ENCODE measurements around the gene AHDC1. TPM values are rescaled to one million over a fixed set of nuclear protein-coding genes. Genes with fewer than 3 reads are reported as not detected.

Gene AHDC1
- polyA plus RNA-seq, 1 donor from 2014 or later: 5.3 TPM

- TF ChIP-seq EZH2 (IDR thresholded peaks at IDR 0.05; ENCODE audit: borderline replicate concordance, insufficient read depth, low read length, poor library complexity, severe bottlenecking): no peak
- TF ChIP-seq EP300 (conservative IDR thresholded peaks at IDR 0.05; ENCODE audit: poor library complexity, severe bottlenecking): no peak
- no peak overlapping the region for H3K27ac ChIP-seq (ENCODE audit: low read length)
- no peaks in the 10 kb centered on the region for H3K79me2 ChIP-seq (replicated peaks; ENCODE audit: insufficient read depth, low read length)
- H3K9me3 ChIP-seq (ENCODE audit: low read length): no peaks in the 10 kb centered on the region
- H3K4me2 ChIP-seq (ENCODE audit: low read length): no peak overlapping the region
- H3F3A ChIP-seq (ENCODE audit: insufficient read depth, low read length, poor library complexity, severe bottlenecking): no peaks in the 10 kb centered on the region
- H3K9me2 ChIP-seq (ENCODE audit: insufficient read depth, low read length): no peaks in the 10 kb centered on the region
- no peaks in the 10 kb centered on the region for H3K27me3 ChIP-seq (ENCODE audit: insufficient read depth, low read depth, low read length)
- no peaks in the 10 kb centered on the region for H4K20me1 ChIP-seq (ENCODE audit: insufficient read depth)
- H3K4me3 ChIP-seq (ENCODE audit: low read length): no peak overlapping the region
- no peak overlapping the region for H2AFZ ChIP-seq (ENCODE audit: low read depth, low read length)
- no peaks in the 10 kb centered on the region for H3K36me3 ChIP-seq (ENCODE audit: insufficient read depth, low read length)
- H3K9ac ChIP-seq (ENCODE audit: low read length): no peak overlapping the region
Observed at GRCh38 chr1:27618341-27619082, 14.6 kb upstream of the AHDC1 start.

GRCh38 chr1:27617420-27617819, 13.5 kb upstream of the AHDC1 start:
- no peaks in the 10 kb centered on the region for H3K36me3 ChIP-seq (ENCODE audit: insufficient read depth, low read length)
- no peak overlapping the region for H3K4me3 ChIP-seq (ENCODE audit: low read length)
- H3K27ac ChIP-seq (ENCODE audit: low read length): no peak overlapping the region
- no peaks in the 10 kb centered on the region for H3F3A ChIP-seq (ENCODE audit: insufficient read depth, low read length, poor library complexity, severe bottlenecking)
- H2AFZ ChIP-seq (ENCODE audit: low read depth, low read length): no peak overlapping the region
- no peak overlapping the region for H3K9ac ChIP-seq (ENCODE audit: low read length)
- H3K4me2 ChIP-seq (ENCODE audit: low read length): no peak overlapping the region
- no peaks in the 10 kb centered on the region for H3K9me3 ChIP-seq (ENCODE audit: low read length)
- TF ChIP-seq POLR2AphosphoS5 (IDR thresholded peaks at IDR 0.05) (no peak), RAD21 (conservative IDR thresholded peaks at IDR 0.05) (no peak), EZH2 (IDR thresholded peaks at IDR 0.05; ENCODE audit: borderline replicate concordance, insufficient read depth, low read length, poor library complexity, severe bottlenecking) (no peak), MXI1 (conservative IDR thresholded peaks at IDR 0.05; ENCODE audit: poor library complexity, severe bottlenecking) (no peak), TAF1 (IDR thresholded peaks at IDR 0.05; ENCODE audit: low read depth) (no peak), EP300 (conservative IDR thresholded peaks at IDR 0.05; ENCODE audit: poor library complexity, severe bottlenecking) (no peak), REST (IDR thresholded peaks at IDR 0.05; ENCODE audit: borderline replicate concordance) (no peak), CTCF (IDR thresholded peaks at IDR 0.05; ENCODE audit: poor library complexity, severe bottlenecking) (no peak), SMC3 (conservative IDR thresholded peaks at IDR 0.05; ENCODE audit: poor library complexity) (no peak)
- H4K20me1 ChIP-seq (ENCODE audit: insufficient read depth): no peaks in the 10 kb centered on the region
- H3K27me3 ChIP-seq (ENCODE audit: insufficient read depth, low read depth, low read length): no peaks in the 10 kb centered on the region
- H3K79me2 ChIP-seq (replicated peaks; ENCODE audit: insufficient read depth, low read length): no peaks in the 10 kb centered on the region
- no peaks in the 10 kb centered on the region for H3K9me2 ChIP-seq (ENCODE audit: insufficient read depth, low read length)

Measured in neural cell (in vitro differentiated cells).